HG02870 (cell line): ENCODE results near the gene LRRFIP1.

ENCODE experiments used
- ATAC-seq: cut with Tn5 transposase; IDR thresholded peaks from one replicate; pipeline ENCODE4 v1.9.1; 2021; ENCODE audit warnings: mild to moderate bottlenecking, moderate library complexity; ENCODE audit not compliant: unreplicated experiment

The LRRFIP1 gene

GRCh38 chr2:237639052-237639835, 11.9 kb downstream of the LRRFIP1 start:
- ATAC-seq, result no peak

GRCh38 chr2:237639836-237640220, 12.4 kb downstream of the LRRFIP1 start:
- no peak for ATAC-seq

GRCh38 chr2:237640493-237640998, 13.2 kb downstream of the LRRFIP1 start:
- ATAC-seq, result no peak

- ATAC-seq, result no peak
These were observed 14.8 kb downstream of the LRRFIP1 start for GRCh38 chr2:237642038-237642734.

GRCh38 chr2:237643066-237643465, 15.7 kb downstream of the LRRFIP1 start:
- no peak for ATAC-seq

- ATAC-seq, result no peak
These were observed 16.4 kb downstream of the LRRFIP1 start for GRCh38 chr2:237643582-237644380.

GRCh38 chr2:237644381-237644703, 17.0 kb downstream of the LRRFIP1 start:
- no peak for ATAC-seq

GRCh38 chr2:237645261-237645660, 17.9 kb downstream of the LRRFIP1 start:
- no peak for ATAC-seq

- ATAC-seq, result no peak
These were observed 20.0 kb downstream of the LRRFIP1 start for GRCh38 chr2:237647176-237648015.

GRCh38 chr2:237648016-237648381, 20.6 kb downstream of the LRRFIP1 start:
- no peak for ATAC-seq

GRCh38 chr2:237649541-237650454, 22.4 kb downstream of the LRRFIP1 start:
- ATAC-seq, result no peak

- ATAC-seq, result no peak
These were observed 23.1 kb downstream of the LRRFIP1 start for GRCh38 chr2:237650455-237650850.

- ATAC-seq, result no peak
These were observed 24.4 kb downstream of the LRRFIP1 start for GRCh38 chr2:237651761-237652160.

- no peak for ATAC-seq
These were observed 24.8 kb downstream of the LRRFIP1 start for GRCh38 chr2:237652181-237652580.

- no peak for ATAC-seq
These were observed 25.5 kb downstream of the LRRFIP1 start for GRCh38 chr2:237652854-237653253.

GRCh38 chr2:237653776-237654558, 26.6 kb downstream of the LRRFIP1 start:
- no peak for ATAC-seq

GRCh38 chr2:237657063-237657462, 29.7 kb downstream of the LRRFIP1 start:
- ATAC-seq, result no peak

GRCh38 chr2:237660381-237660900, 33.1 kb downstream of the LRRFIP1 start:
- no peak for ATAC-seq

GRCh38 chr2:237661270-237661669, 33.9 kb downstream of the LRRFIP1 start:
- ATAC-seq, result no peak
